ENCODE results near the gene ANAPC16. TPM values are rescaled to one million over a fixed set of nuclear protein-coding genes. Genes with fewer than 3 reads are reported as not detected.

Gene ANAPC16
- total and polyA plus RNA-seq, 7 experiments from 2014 or later, result 85.5 to 445 (median 118) TPM

DNA sequence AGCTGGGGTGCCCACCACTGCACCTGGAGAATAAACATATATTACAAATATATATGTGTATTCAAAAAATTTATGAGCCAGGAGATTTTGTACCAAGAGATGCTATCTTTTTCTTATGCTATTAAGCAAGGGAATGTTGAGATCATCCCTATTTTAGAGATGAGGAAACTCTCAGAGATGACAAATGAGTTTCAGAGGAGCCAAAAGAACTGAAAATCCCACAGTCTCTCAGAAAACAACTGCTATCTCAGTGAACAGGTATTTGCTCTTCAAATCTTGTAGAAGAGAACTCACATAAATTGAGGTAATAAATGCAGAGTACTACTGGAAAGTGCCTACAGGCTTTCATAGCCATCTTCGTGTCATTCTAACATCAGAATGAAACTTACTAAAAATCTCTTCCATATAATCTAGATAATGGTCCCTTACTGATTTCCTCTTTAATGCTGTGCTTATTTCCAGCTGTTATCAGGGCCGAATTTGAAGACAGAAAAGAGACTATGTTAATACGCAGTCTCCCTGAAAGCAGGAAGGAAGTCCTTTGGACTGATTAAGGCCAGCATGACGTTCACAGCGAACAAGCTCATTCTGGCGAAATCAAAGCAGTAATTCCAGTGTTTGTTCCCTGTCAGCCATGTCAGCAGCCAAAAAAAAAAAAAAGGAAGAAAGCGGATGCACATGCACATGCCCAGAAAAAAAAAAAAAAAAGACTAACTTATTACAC lies 29.4 kb upstream of the ANAPC16 start:
- Histone ChIP-seq H3K4me1 (ENCODE audit: control insufficient read depth in 2 of 2, insufficient read depth in 2 of 2, low read length in 2 of 2) (no peaks in the 10 kb centered on the region), H3K27me3 (ENCODE audit: control insufficient read depth in 2 of 2, insufficient read depth in 2 of 2, low read length in 2 of 2) (no peaks in the 10 kb centered on the region), H3K36me3 (ENCODE audit: control insufficient read depth in 2 of 3, insufficient read depth in 3 of 3, low read length in 3 of 3) (peaks cover 0 to 8% (median 0%) of the 10 kb centered on the region in 3 experiments), H3K27ac (ENCODE audit: low read depth, low read length) (no peak overlapping the region), H3K4me3 (ENCODE audit: low read length) (no peak overlapping the region), H3K9me3 (ENCODE audit: control insufficient read depth in 2 of 3, low read length in 3 of 3) (no peaks in the 10 kb centered on the region)
- Mint-ChIP-seq H3K36me3 (peaks cover 0 to 44% (median 28%) of the 10 kb centered on the region in 5 donors), H3K4me1 (peaks cover 2 to 16% (median 9%) of the 10 kb centered on the region in 7 donors), H3K9me3 (peaks cover 0 to 9% (median 4%) of the 10 kb centered on the region in 11 donors), H3K27me3 (no peaks in the 10 kb centered on the region), H3K4me3 (peak overlapping the region in 8 of 10 donors; percentile 11 to 61 (median 44)), H3K27ac (peak overlapping the region in 6 of 9 donors; percentile 10 to 77 (median 61))
- POLR2A ChIA-PET, result interaction anchor here (0.7 kb wide), 1 partner anchor 8 kb away, joined by 3 read pairs; no protein-coding TSS in a partner anchor
- ATAC-seq, result peak; percentile 34
- intact Hi-C loops (cut with micrococcal nuclease), result no loop called here
- CTCF ChIA-PET, result interaction anchor here (0.6 to 0.9 kb wide), 4 partner anchors 73 to 1172 kb away, joined by 3 read pairs; no protein-coding TSS in a partner anchor
- no peak for DNase-seq

- ChIA-PET POLR2A (interaction anchor here (0.7 kb wide), 1 partner anchor 9 kb away, joined by 3 read pairs; no protein-coding TSS in a partner anchor), CTCF (interaction anchor here (0.6 to 0.9 kb wide), 3 partner anchors 73 to 138 kb away, joined by 3 read pairs; no protein-coding TSS in a partner anchor)
- no peaks in the 10 kb centered on the region for H3K27me3 ChIP-seq (ENCODE audit: control insufficient read depth in 2 of 2, insufficient read depth in 2 of 2, low read length in 2 of 2)
- no peak overlapping the region for H3K4me3 ChIP-seq (ENCODE audit: low read length)
- H3K4me1 ChIP-seq (ENCODE audit: control insufficient read depth in 2 of 2, insufficient read depth in 2 of 2, low read length in 2 of 2), result no peaks in the 10 kb centered on the region
- ATAC-seq, result no peak
- Mint-ChIP-seq H3K36me3 (peaks cover 0 to 44% (median 25%) of the 10 kb centered on the region in 5 donors), H3K9me3 (peaks cover 0 to 9% (median 4%) of the 10 kb centered on the region in 11 donors), H3K4me3 (peak overlapping the region in 1 of 10 donors; percentile 47), H3K27ac (peak overlapping the region in 5 of 9 donors; percentile 22 to 77 (median 71)), H3K4me1 (peaks cover 2 to 16% (median 9%) of the 10 kb centered on the region in 7 donors), H3K27me3 (no peaks in the 10 kb centered on the region)
- no peak overlapping the region for H3K27ac ChIP-seq (ENCODE audit: low read depth, low read length)
- H3K9me3 ChIP-seq (ENCODE audit: control insufficient read depth in 2 of 3, low read length in 3 of 3), result no peaks in the 10 kb centered on the region
- intact Hi-C loops (cut with micrococcal nuclease), result no loop called here
- DNase-seq, result no peak
- H3K36me3 ChIP-seq (ENCODE audit: control insufficient read depth in 2 of 3, insufficient read depth in 3 of 3, low read length in 3 of 3), result peaks cover 0 to 8% (median 0%) of the 10 kb centered on the region in 3 experiments
Observed at GRCh38 chr10:72186982-72187330, 28.9 kb upstream of the ANAPC16 start.

- H3K27ac Mint-ChIP-seq, result no peak overlapping the region
- Histone ChIP-seq H3K36me3 (ENCODE audit: control insufficient read depth in 2 of 3, insufficient read depth in 3 of 3, low read length in 3 of 3) (peaks cover 0 to 16% (median 0%) of the 10 kb centered on the region in 3 experiments), H3K4me3 (ENCODE audit: low read length) (no peak overlapping the region), H3K9me3 (ENCODE audit: control insufficient read depth in 2 of 3, low read length in 3 of 3) (no peaks in the 10 kb centered on the region), H3K27me3 (ENCODE audit: control insufficient read depth in 2 of 2, insufficient read depth in 2 of 2, low read length in 2 of 2) (no peaks in the 10 kb centered on the region), H3K27ac (ENCODE audit: low read depth, low read length) (no peak overlapping the region), H3K4me1 (ENCODE audit: control insufficient read depth in 2 of 2, insufficient read depth in 2 of 2, low read length in 2 of 2) (no peaks in the 10 kb centered on the region)
- H3K9me3 Mint-ChIP-seq, result no peaks in the 10 kb centered on the region
- CTCF ChIA-PET, result interaction anchor here (0.6 kb wide), 1 partner anchor 14 kb away, joined by 3 read pairs; no protein-coding TSS in a partner anchor
- DNase-seq (no peak), ATAC-seq (no peak)
- POLR2A ChIA-PET, result no interaction called here
- peaks cover 0 to 4% (median 3%) of the 10 kb centered on the region in 7 donors for H3K4me1 Mint-ChIP-seq
- no peak overlapping the region for H3K4me3 Mint-ChIP-seq
- H3K36me3 Mint-ChIP-seq, result peaks cover 0 to 33% (median 18%) of the 10 kb centered on the region in 5 donors
- no peaks in the 10 kb centered on the region for H3K27me3 Mint-ChIP-seq
- intact Hi-C loops (cut with micrococcal nuclease), result no loop called here
Observed at GRCh38 chr10:72194949-72195348, 20.9 kb upstream of the ANAPC16 start.

DNA sequence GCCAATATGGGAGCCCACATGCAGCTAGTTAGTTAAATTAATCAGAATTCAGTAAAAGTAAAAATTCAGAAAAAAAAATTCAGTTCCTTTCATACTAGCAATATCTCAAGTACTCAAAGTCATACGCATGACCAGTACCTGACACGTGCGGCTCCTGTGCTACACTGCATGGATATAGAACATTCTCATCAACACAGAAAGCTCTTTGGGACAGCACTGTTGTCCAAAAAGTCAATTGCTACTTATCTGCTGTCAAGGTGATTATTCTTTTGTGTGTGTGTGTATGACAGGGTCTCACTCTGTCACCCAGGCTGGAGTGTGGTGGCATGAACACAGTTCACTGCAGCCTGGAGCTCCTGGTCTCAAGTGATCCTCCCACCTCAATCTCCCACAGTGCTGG lies 14.9 kb upstream of the ANAPC16 start:
- no peaks in the 10 kb centered on the region for H3K9me3 ChIP-seq (ENCODE audit: control insufficient read depth in 2 of 3, low read length in 3 of 3)
- H3K9me3 Mint-ChIP-seq, result no peaks in the 10 kb centered on the region
- no peak overlapping the region for H3K4me3 ChIP-seq (ENCODE audit: low read length)
- no peak overlapping the region for H3K4me3 Mint-ChIP-seq
- DNase-seq, result no peak
- no peaks in the 10 kb centered on the region for H3K27me3 Mint-ChIP-seq
- CTCF ChIA-PET, result interaction anchor here (0.8 to 1.4 kb wide), 2 partner anchors 9 to 75 kb away, joined by 3 read pairs; no protein-coding TSS in a partner anchor
- POLR2A ChIA-PET, result interaction anchor here (0.6 to 0.8 kb wide), 2 partner anchors 65 to 136 kb away, joined by 3 read pairs; no protein-coding TSS in a partner anchor
- peaks cover 0 to 28% (median 8%) of the 10 kb centered on the region in 3 experiments for H3K36me3 ChIP-seq (ENCODE audit: control insufficient read depth in 2 of 3, insufficient read depth in 3 of 3, low read length in 3 of 3)
- H3K4me1 Mint-ChIP-seq, result peaks cover 0 to 5% (median 3%) of the 10 kb centered on the region in 7 donors
- no peaks in the 10 kb centered on the region for H3K27me3 ChIP-seq (ENCODE audit: control insufficient read depth in 2 of 2, insufficient read depth in 2 of 2, low read length in 2 of 2)
- H3K27ac Mint-ChIP-seq, result no peak overlapping the region
- no peaks in the 10 kb centered on the region for H3K4me1 ChIP-seq (ENCODE audit: control insufficient read depth in 2 of 2, insufficient read depth in 2 of 2, low read length in 2 of 2)
- H3K27ac ChIP-seq (ENCODE audit: low read depth, low read length), result no peak overlapping the region
- ATAC-seq, result no peak
- H3K36me3 Mint-ChIP-seq, result peaks cover 4 to 36% (median 18%) of the 10 kb centered on the region in 5 donors
- intact Hi-C loops (cut with micrococcal nuclease), result no loop called here

- H3K27ac ChIP-seq (ENCODE audit: low read depth, low read length), result no peak overlapping the region
- Mint-ChIP-seq H3K36me3 (peaks cover 4 to 34% (median 18%) of the 10 kb centered on the region in 5 donors), H3K4me1 (peaks cover 0 to 5% (median 3%) of the 10 kb centered on the region in 7 donors), H3K9me3 (no peaks in the 10 kb centered on the region), H3K27me3 (no peaks in the 10 kb centered on the region), H3K27ac (no peak overlapping the region), H3K4me3 (no peak overlapping the region)
- CTCF ChIA-PET, result interaction anchor here (0.8 to 1.4 kb wide), 2 partner anchors 9 to 76 kb away, joined by 3 read pairs; no protein-coding TSS in a partner anchor
- intact Hi-C loops (cut with micrococcal nuclease), result no loop called here
- no peak for ATAC-seq
- no peaks in the 10 kb centered on the region for H3K4me1 ChIP-seq (ENCODE audit: control insufficient read depth in 2 of 2, insufficient read depth in 2 of 2, low read length in 2 of 2)
- no peak for DNase-seq
- H3K4me3 ChIP-seq (ENCODE audit: low read length), result no peak overlapping the region
- POLR2A ChIA-PET, result interaction anchor here (0.8 kb wide), 1 partner anchor 66 kb away, joined by 3 read pairs; no protein-coding TSS in a partner anchor
- H3K36me3 ChIP-seq (ENCODE audit: control insufficient read depth in 2 of 3, insufficient read depth in 3 of 3, low read length in 3 of 3), result peaks cover 0 to 28% (median 8%) of the 10 kb centered on the region in 3 experiments
- H3K9me3 ChIP-seq (ENCODE audit: control insufficient read depth in 2 of 3, low read length in 3 of 3), result no peaks in the 10 kb centered on the region
- no peaks in the 10 kb centered on the region for H3K27me3 ChIP-seq (ENCODE audit: control insufficient read depth in 2 of 2, insufficient read depth in 2 of 2, low read length in 2 of 2)
Observed at GRCh38 chr10:72201293-72201692, 14.5 kb upstream of the ANAPC16 start.

DNA sequence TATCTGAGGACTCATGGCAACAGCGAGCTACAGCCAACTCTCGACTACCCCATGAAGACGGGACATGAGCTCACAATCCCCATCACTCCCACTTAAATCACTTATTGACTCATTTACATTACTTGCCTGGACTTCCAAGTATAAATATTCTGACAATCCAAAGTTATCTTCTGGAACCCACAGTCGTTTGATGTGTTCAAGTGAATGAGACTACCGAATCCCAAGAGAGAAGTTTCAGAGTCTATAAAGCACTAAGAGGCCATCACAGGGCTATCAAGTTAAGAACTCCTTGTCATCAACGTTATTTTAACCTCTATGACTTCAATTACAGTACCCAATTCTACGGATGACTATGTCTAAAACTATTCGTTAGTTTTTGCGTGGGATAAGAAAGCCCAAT lies 11.5 kb upstream of the ANAPC16 start:
- Histone ChIP-seq H3K27me3 (ENCODE audit: control insufficient read depth in 2 of 2, insufficient read depth in 2 of 2, low read length in 2 of 2) (no peaks in the 10 kb centered on the region), H3K27ac (ENCODE audit: low read depth, low read length) (no peak overlapping the region), H3K9me3 (ENCODE audit: control insufficient read depth in 2 of 3, low read length in 3 of 3) (no peaks in the 10 kb centered on the region), H3K36me3 (ENCODE audit: control insufficient read depth in 2 of 3, insufficient read depth in 3 of 3, low read length in 3 of 3) (peaks cover 0 to 28% (median 8%) of the 10 kb centered on the region in 3 experiments), H3K4me3 (ENCODE audit: low read length) (no peak overlapping the region), H3K4me1 (ENCODE audit: control insufficient read depth in 2 of 2, insufficient read depth in 2 of 2, low read length in 2 of 2) (peaks cover 0 to 9% of the 10 kb centered on the region in 2 donors)
- Mint-ChIP-seq H3K27me3 (no peaks in the 10 kb centered on the region), H3K4me3 (no peak overlapping the region), H3K9me3 (no peaks in the 10 kb centered on the region), H3K27ac (peak overlapping the region in 1 of 9 donors; percentile 25), H3K4me1 (peaks cover 5 to 16% (median 13%) of the 10 kb centered on the region in 7 donors), H3K36me3 (peaks cover 4 to 43% (median 25%) of the 10 kb centered on the region in 5 donors)
- ATAC-seq (no peak), DNase-seq (no peak)
- ChIA-PET CTCF (interaction anchor here (0.8 kb wide), 1 partner anchor 72 kb away, joined by 3 read pairs; no protein-coding TSS in a partner anchor), POLR2A (no interaction called here)
- intact Hi-C loops (cut with micrococcal nuclease), result no loop called here

Data from naive thymus-derived CD4-positive, alpha-beta T cell (primary cell).